Hepatic stellate cell (primary cell): ENCODE data around the gene HIPK1.
"Not testable (repeated sequence)": the region's sequence is repeated elsewhere in the genome, so short reads cannot be mapped to it uniquely, and the experiment has no call there.

Experiments
- DNase-seq: peaks from one replicate; pipeline ENCODE4 v3.0.0; 2011; ENCODE audit warnings: low spot score

Gene HIPK1

GRCh38 chr1:113982949-113983348 lies 53.8 kb downstream of the HIPK1 start:
- DNase-seq, result no peak

- no peak for DNase-seq
Observed at GRCh38 chr1:113983391-113983790, 54.3 kb downstream of the HIPK1 start.

GRCh38 chr1:113983826-113984225 lies 54.7 kb downstream of the HIPK1 start:
- no peak for DNase-seq

GRCh38 chr1:113984710-113985109 lies 55.6 kb downstream of the HIPK1 start:
- no peak for DNase-seq

GRCh38 chr1:113986802-113987201 lies 57.7 kb downstream of the HIPK1 start:
- no peak for DNase-seq

GRCh38 chr1:113987259-113987658 lies 58.1 kb downstream of the HIPK1 start:
- DNase-seq, result no peak

- DNase-seq, result no peak
Observed at GRCh38 chr1:113990530-113990929, 61.4 kb downstream of the HIPK1 start.

GRCh38 chr1:113990961-113991360 lies 61.8 kb downstream of the HIPK1 start:
- no peak for DNase-seq

- no peak for DNase-seq
Observed at GRCh38 chr1:113991467-113991997, 62.4 kb downstream of the HIPK1 start.

- DNase-seq, result no peak
Observed at GRCh38 chr1:113993072-113993471, 63.9 kb downstream of the HIPK1 start.

GRCh38 chr1:113993766-113994165 lies 64.6 kb downstream of the HIPK1 start:
- no peak for DNase-seq

- DNase-seq, result no peak
Observed at GRCh38 chr1:113995382-113995781, 66.3 kb downstream of the HIPK1 start.

- no peak for DNase-seq
Observed at GRCh38 chr1:113998361-113998760, 69.2 kb downstream of the HIPK1 start.

GRCh38 chr1:113999233-113999632 lies 70.1 kb downstream of the HIPK1 start:
- DNase-seq, result no peak

- no peak for DNase-seq
Observed at GRCh38 chr1:113999799-114000198, 70.7 kb downstream of the HIPK1 start.

GRCh38 chr1:114000406-114000805 lies 71.3 kb downstream of the HIPK1 start:
- no peak for DNase-seq

GRCh38 chr1:114002492-114003239 lies 73.5 kb downstream of the HIPK1 start:
- DNase-seq, result peak; percentile 69

GRCh38 chr1:114003431-114003830 lies 74.3 kb downstream of the HIPK1 start:
- no peak for DNase-seq

- DNase-seq, result not testable (repeated sequence)
Observed at GRCh38 chr1:114006825-114007224, 77.7 kb downstream of the HIPK1 start.

GRCh38 chr1:114008480-114008941 lies 79.4 kb downstream of the HIPK1 start:
- DNase-seq, result no peak

GRCh38 chr1:114008993-114009392 lies 79.9 kb downstream of the HIPK1 start:
- no peak for DNase-seq

- DNase-seq, result no peak
Observed at GRCh38 chr1:114009393-114009792, 80.3 kb downstream of the HIPK1 start.

- DNase-seq, result no peak
Observed at GRCh38 chr1:114010433-114011184, 81.5 kb downstream of the HIPK1 start.
